ENCODE data around the gene GJA4. TPM values are rescaled to one million over a fixed set of nuclear protein-coding genes. Genes with fewer than 3 reads are reported as not detected.

Gene GJA4
- total RNA-seq, 1 experiment from 2014 or later = not detected

GRCh38 chr1:34790985-34791384, 1.8 kb upstream of the GJA4 start:
- no TSS peak for BruUV-seq (replicated peaks)
- RAD21 ChIA-PET (ENCODE audit: low non-redundant PET in 1 of 2, low total read pairs in 2 of 2, uncharacterized antibody in 2 of 2, unreplicated experiment in 2 of 2) = no interaction called here
- POLR2A ChIA-PET = no interaction called here
- no peaks in the 10 kb centered on the region for H3K9me3 ChIP-seq (ENCODE audit: control insufficient read depth in 1 of 2, insufficient read depth in 1 of 2, low read depth in 1 of 2, low read length in 2 of 2)
- H4K20me1 ChIP-seq (ENCODE audit: insufficient read depth) = no peaks in the 10 kb centered on the region
- peaks cover under 1% of the 10 kb centered on the region; the same call in 1 of the 2 replicates for H3K27me3 ChIP-seq (ENCODE audit: insufficient read depth, low read length)
- H3K9me2 ChIP-seq (ENCODE audit: insufficient read depth) = no peaks in the 10 kb centered on the region
- no peaks in the 10 kb centered on the region for H3K79me2 ChIP-seq (ENCODE audit: insufficient read depth, low read length)
- intact Hi-C loops (cut with micrococcal nuclease) = no loop called here
- H3K4me1 ChIP-seq (ENCODE audit: control insufficient read depth in 1 of 2, insufficient read depth in 2 of 2, low read length in 2 of 2) = peaks cover 0 to 12% of the 10 kb centered on the region in 2 experiments; a peak in 2 of 4 replicates
- TF ChIP-seq POLR2A (IDR thresholded peaks at IDR 0.05; ENCODE audit: borderline replicate concordance, extremely low read depth, insufficient read depth, insufficient read length) = no peak
- no peak for TF ChIP-seq YY1 (IDR thresholded peaks at IDR 0.05; ENCODE audit: extremely low read depth, insufficient replicate concordance, low read depth, low read length)
- TF ChIP-seq TCF7L2 (IDR thresholded peaks at IDR 0.05; ENCODE audit: borderline replicate concordance, extremely low read depth, insufficient read depth, insufficient read length) = no peak
- no peak for TF ChIP-seq EGR1 (IDR thresholded peaks at IDR 0.05; ENCODE audit: low read depth)
- no peak for TF ChIP-seq MAX (IDR thresholded peaks at IDR 0.05)
- TF ChIP-seq FOSL1 (IDR thresholded peaks at IDR 0.05; ENCODE audit: low read depth) = no peak
- no peak for TF ChIP-seq CTCF (IDR thresholded peaks at IDR 0.05 in 2 of 3, conservative IDR thresholded peaks at IDR 0.05 in 1 of 3; ENCODE audit: borderline replicate concordance in 1 of 3, insufficient read depth in 1 of 3, low read depth in 2 of 3, low read length in 2 of 3)
- no peak for TF ChIP-seq ELF1 (IDR thresholded peaks at IDR 0.05; ENCODE audit: borderline replicate concordance, low read depth)
- no peak for TF ChIP-seq CBX3 (IDR thresholded peaks at IDR 0.05; ENCODE audit: low read depth)
- no peak for TF ChIP-seq CEBPB (IDR thresholded peaks at IDR 0.05; ENCODE audit: low read depth)
- TF ChIP-seq EZH2 (IDR thresholded peaks at IDR 0.05) = no peak
- no peak for TF ChIP-seq EZH2phosphoT487 (IDR thresholded peaks at IDR 0.05; ENCODE audit: borderline replicate concordance)
- TF ChIP-seq SIN3A (IDR thresholded peaks at IDR 0.05; ENCODE audit: low read depth) = no peak
- no peak for TF ChIP-seq ZBTB33 (IDR thresholded peaks at IDR 0.05; ENCODE audit: extremely low read depth, insufficient replicate concordance, low read length)
- no peak for TF ChIP-seq POLR2AphosphoS5 (IDR thresholded peaks at IDR 0.05; ENCODE audit: low read depth, low read length)
- ATAC-seq (no peak), DNase-seq (ENCODE audit: low read depth, low spot score) (no peak)
- CTCF ChIA-PET = no interaction called here
- H3K27ac ChIP-seq (ENCODE audit: low read depth, low read length) = no peak overlapping the region
- peaks cover 0 to 7% of the 10 kb centered on the region in 2 experiments; a peak in 1 of 4 replicates for H3K36me3 ChIP-seq (ENCODE audit: control insufficient read depth in 1 of 2, insufficient read depth in 2 of 2, low read length in 2 of 2)
- H2AFZ ChIP-seq (ENCODE audit: low read depth, low read length, poor library complexity, severe bottlenecking) = no peak overlapping the region
- no peak overlapping the region for H3K9ac ChIP-seq (ENCODE audit: low read length)
- no peak overlapping the region for H3K4me3 ChIP-seq (replicated peaks in 1 of 2; ENCODE audit: low read depth in 1 of 2, low read length in 2 of 2)
- no peak overlapping the region for H3K4me2 ChIP-seq (ENCODE audit: low read length)
